Right lobe of liver (tissue), 6 donors: ENCODE data around the gene MRC1. TPM values are rescaled to one million over a fixed set of nuclear protein-coding genes. Genes with fewer than 3 reads are reported as not detected.

Experiments
- ATAC-seq, 4 donors: fragments of 200-7000 bp; cut with Tn5 transposase; one replicate each; pipeline ENCODE4 v1.9.1; 2020; ENCODE audit warnings: mild to moderate bottlenecking in 4 of 4, moderate library complexity in 4 of 4
- DNase-seq, 3 donors: peaks; one replicate each; pipeline ENCODE4 v3.0.0-alpha.2; 2020
- H3K27ac ChIP-seq, 3 donors: fragments of 200-600 bp; one replicate each; pipeline ENCODE4 v1.8.0; 2022
- H3K27me3 ChIP-seq, 2 donors: fragments of 200-600 bp; one replicate each; pipeline ENCODE4 v1.8.0; 2022
- H3K36me3 ChIP-seq, 4 donors: fragments of 200-600 bp; sonication (generic) in 1 of 4; one replicate each; pipeline versions ENCODE4 v1.5.1 to v1.8.0; 2017 to 2022; ENCODE audit warnings: control low read depth in 1 of 4
- H3K4me1 ChIP-seq, 4 donors: fragments of 200-600 bp; sonication (generic) in 1 of 4; one replicate each; pipeline versions ENCODE4 v1.5.1 to v1.8.0; 2017 to 2022; ENCODE audit warnings: control low read depth in 1 of 4
- H3K4me3 ChIP-seq, 3 donors: fragments of 200-600 bp; one replicate each; pipeline ENCODE4 v1.8.0; 2022
- H3K9me3 ChIP-seq, 4 donors: fragments of 200-600 bp; sonication (generic) in 1 of 4; one replicate each; pipeline versions ENCODE4 v1.5.1 to v1.8.0; 2017 to 2022; ENCODE audit warnings: control low read depth in 1 of 4
- CTCF ChIP-seq, 4 donors: fragments of 200-600 bp in 3 of 4; fragments of 450-650 bp in 1 of 4; IDR thresholded peaks; one replicate each; pipeline versions ENCODE4 v1.5.1 to v1.8.0; 2016 to 2022; ENCODE audit warnings: antibody characterized with exemption in 4 of 4, mild to moderate bottlenecking in 2 of 4
- POLR2A ChIP-seq: fragments of 450-650 bp; IDR thresholded peaks from one replicate; pipeline ENCODE4 v1.6.1; 2017; ENCODE audit warnings: antibody characterized with exemption, mild to moderate bottlenecking
- WGBS: methylation state at CpG from one replicate; pipeline ENCODE4 v1.1.6; 2018; ENCODE audit warnings: low coverage, low lambda C conversion rate; ENCODE audit not compliant: insufficient coverage; ENCODE audit errors: missing lambda C conversion rate; 5-methylcytosine and 5-hydroxymethylcytosine counted together
- intact Hi-C, 2 donors: fragments of 100-400 bp; cut with DNase I; formaldehyde crosslinking; loops; one replicate each; pipeline versions ENCODE4 v1.11.2 to v1.14.1; 2022
- total RNA-seq, 6 experiments: library from RNA; depleted of rRNA in 2 of 6; stranded (reverse); fragments of >200 nt in 2 of 6; fragmentation: NEBNext Ultra II Directional in 3 of 6; extraction: Animal tissue kit (Norgen Biotek cat#: 25700) in 3 of 6; gene quantifications; one replicate each; pipeline versions ENCODE4 v1.1.0 to v1.2.4, GENCODE V29; 2016 to 2023
- donor health status: DM: no; HTN: yes; CAD: no.
- donor health status: DM: no; HTN: no; CAD: no.
- donor health status: DM: no; HTN: no; CAD: no.
- donor health status: DM: no; HTN: yes; CAD: no.
- donor health status: DM: no; HTN: yes; CAD: no.

Gene MRC1
- total RNA-seq, 6 experiments from 2014 or later, result 9.8 to 44.8 (median 34.0) TPM

GRCh38 chr10:17913604-17914003 lies 104.5 kb downstream of the MRC1 start:
- no peaks in the 10 kb centered on the region for H3K36me3 ChIP-seq
- H3K4me1 ChIP-seq, result no peaks in the 10 kb centered on the region
- DNase-seq, result no peak
- 74% methylated on average over 3 of the region's 5 CpGs for WGBS
- H3K9me3 ChIP-seq, result no peaks in the 10 kb centered on the region
- no peak overlapping the region for H3K27ac ChIP-seq
- no peak for ATAC-seq
- no peaks in the 10 kb centered on the region for H3K27me3 ChIP-seq
- H3K4me3 ChIP-seq, result no peak overlapping the region
- TF ChIP-seq CTCF (IDR thresholded peaks at IDR 0.05), result no peak
- no peak for TF ChIP-seq POLR2A
- intact Hi-C loops, result no loop called here

- TF ChIP-seq CTCF (IDR thresholded peaks at IDR 0.05) (no peak), POLR2A (no peak)
- WGBS, result 75% methylated on average over 5 of the region's 5 CpGs
- no peak overlapping the region for H3K4me3 ChIP-seq
- ATAC-seq (peak in 1 of 4 donors; percentile 18), DNase-seq (no peak)
- H3K4me1 ChIP-seq, result no peaks in the 10 kb centered on the region
- no peak overlapping the region for H3K27ac ChIP-seq
- intact Hi-C loops, result no loop called here
- H3K27me3 ChIP-seq, result no peaks in the 10 kb centered on the region
- H3K9me3 ChIP-seq, result no peaks in the 10 kb centered on the region
- no peaks in the 10 kb centered on the region for H3K36me3 ChIP-seq
Measured at GRCh38 chr10:17914169-17915045, 105.3 kb downstream of the MRC1 start.

GRCh38 chr10:17915181-17915580 lies 106.0 kb downstream of the MRC1 start:
- WGBS, result 56% methylated on average over 4 of the region's 4 CpGs
- intact Hi-C loops, result no loop called here

GRCh38 chr10:17918187-17918903 lies 109.2 kb downstream of the MRC1 start:
- Histone ChIP-seq H3K36me3 (no peaks in the 10 kb centered on the region), H3K27me3 (no peaks in the 10 kb centered on the region), H3K27ac (no peak overlapping the region), H3K9me3 (no peaks in the 10 kb centered on the region), H3K4me3 (no peak overlapping the region), H3K4me1 (no peaks in the 10 kb centered on the region)
- DNase-seq (no peak), ATAC-seq (no peak)
- TF ChIP-seq CTCF (IDR thresholded peaks at IDR 0.05) (no peak), POLR2A (no peak)
- intact Hi-C loops, result no loop called here
- WGBS, result 59% methylated on average over 12 of the region's 12 CpGs

More at GRCh38 chr10:17915181-17915580, 106.0 kb downstream of the MRC1 start:
- Histone ChIP-seq H3K4me1 (no peaks in the 10 kb centered on the region), H3K4me3 (no peak overlapping the region), H3K27ac (no peak overlapping the region), H3K9me3 (no peaks in the 10 kb centered on the region), H3K36me3 (no peaks in the 10 kb centered on the region), H3K27me3 (no peaks in the 10 kb centered on the region)
- TF ChIP-seq POLR2A (no peak), CTCF (IDR thresholded peaks at IDR 0.05) (no peak)
- DNase-seq (no peak), ATAC-seq (no peak)
